Smooth muscle cell (in vitro differentiated cells): Measurements from ENCODE around the gene MAEA. TPM values are rescaled to one million over a fixed set of nuclear protein-coding genes. Genes with fewer than 3 reads are reported as not detected.

Source experiments
- DNase-seq: peaks from one replicate; lab custom pipeline; 2025; ENCODE audit not compliant: unreplicated experiment; lab: John Stamatoyannopoulos, UW
- H2AFZ ChIP-seq: fragments of 200-600 bp; sonication (generic); 2 replicates; pipeline ENCODE4 v1.6.0; 2016; ENCODE audit warnings: antibody characterized with exemption, low read depth, mild to moderate bottlenecking
- H3F3A ChIP-seq: fragments of 200-600 bp; sonication (generic); 2 replicates; pipeline ENCODE4 v1.6.0; 2017; ENCODE audit warnings: antibody characterized with exemption, low read depth
- H3K27ac ChIP-seq: fragments of 200-600 bp; sonication (generic); 2 replicates; pipeline ENCODE4 v1.5.1; 2016; ENCODE audit warnings: low read depth, mild to moderate bottlenecking
- H3K27me3 ChIP-seq: fragments of 200-600 bp; sonication (generic); 2 replicates; pipeline ENCODE4 v1.6.1; 2016; ENCODE audit warnings: low read depth, mild to moderate bottlenecking
- H3K36me3 ChIP-seq: fragments of 200-600 bp; sonication (generic); 2 replicates; pipeline ENCODE4 v1.5.1; 2016; ENCODE audit warnings: low read depth
- H3K4me1 ChIP-seq: fragments of 200-600 bp; sonication (generic); 2 replicates; pipeline ENCODE4 v1.5.1; 2016; ENCODE audit warnings: low read depth
- H3K4me2 ChIP-seq: fragments of 200-600 bp; sonication (generic); 2 replicates; pipeline ENCODE4 v1.6.0; 2016; ENCODE audit warnings: mild to moderate bottlenecking
- H3K4me3 ChIP-seq: fragments of 200-600 bp; sonication (generic); 2 replicates; pipeline ENCODE4 v1.5.1; 2016; ENCODE audit warnings: mild to moderate bottlenecking
- H3K79me2 ChIP-seq: fragments of 200-600 bp; sonication (generic); 2 replicates; pipeline ENCODE4 v1.6.0; 2016; ENCODE audit warnings: low read depth, mild to moderate bottlenecking
- H3K9ac ChIP-seq: fragments of 200-600 bp; sonication (generic); 2 replicates; pipeline ENCODE4 v1.6.0; 2016; ENCODE audit warnings: low read depth
- H3K9me3 ChIP-seq: fragments of 200-600 bp; sonication (generic); replicated peaks from 2 replicates; pipeline ENCODE4 v1.5.1; 2016; ENCODE audit warnings: low read depth
- H4K20me1 ChIP-seq: fragments of 200-600 bp; sonication (generic); 2 replicates; pipeline ENCODE4 v1.6.0; 2016; ENCODE audit warnings: low read depth
- WGBS: methylation state at CpG from one replicate; pipeline ENCODE4 v1.1.7; 2016; ENCODE audit warnings: low lambda C conversion rate; 5-methylcytosine and 5-hydroxymethylcytosine counted together
- polyA plus RNA-seq: library from polyadenylated mRNA; unstranded; fragments of >200 nt; fragmentation: Nextera tagmentation; extraction: Ambion mirVana; gene quantifications from 2 replicates; pipeline ENCODE4 v1.2.1, GENCODE V29; 2016
- total RNA-seq: library from RNA; depleted of rRNA; stranded (reverse); fragments of >200 nt; gene quantifications from 2 replicates; pipeline ENCODE4 v1.2.3, GENCODE V29; 2014
- TF ChIP-seq, protein P1 (sequence below): fragments of 200-600 bp; sonication (generic); IDR thresholded peaks from 2 replicates; pipeline ENCODE4 v1.5.1; 2017; ENCODE audit warnings: borderline replicate concordance, mild to moderate bottlenecking, antibody characterized with exemption; ENCODE audit not compliant: insufficient read depth, poor library complexity, severe bottlenecking

Gene MAEA
- total and polyA plus RNA-seq, 2 experiments from 2014 or later = 48.0 to 48.2 TPM

DNA sequence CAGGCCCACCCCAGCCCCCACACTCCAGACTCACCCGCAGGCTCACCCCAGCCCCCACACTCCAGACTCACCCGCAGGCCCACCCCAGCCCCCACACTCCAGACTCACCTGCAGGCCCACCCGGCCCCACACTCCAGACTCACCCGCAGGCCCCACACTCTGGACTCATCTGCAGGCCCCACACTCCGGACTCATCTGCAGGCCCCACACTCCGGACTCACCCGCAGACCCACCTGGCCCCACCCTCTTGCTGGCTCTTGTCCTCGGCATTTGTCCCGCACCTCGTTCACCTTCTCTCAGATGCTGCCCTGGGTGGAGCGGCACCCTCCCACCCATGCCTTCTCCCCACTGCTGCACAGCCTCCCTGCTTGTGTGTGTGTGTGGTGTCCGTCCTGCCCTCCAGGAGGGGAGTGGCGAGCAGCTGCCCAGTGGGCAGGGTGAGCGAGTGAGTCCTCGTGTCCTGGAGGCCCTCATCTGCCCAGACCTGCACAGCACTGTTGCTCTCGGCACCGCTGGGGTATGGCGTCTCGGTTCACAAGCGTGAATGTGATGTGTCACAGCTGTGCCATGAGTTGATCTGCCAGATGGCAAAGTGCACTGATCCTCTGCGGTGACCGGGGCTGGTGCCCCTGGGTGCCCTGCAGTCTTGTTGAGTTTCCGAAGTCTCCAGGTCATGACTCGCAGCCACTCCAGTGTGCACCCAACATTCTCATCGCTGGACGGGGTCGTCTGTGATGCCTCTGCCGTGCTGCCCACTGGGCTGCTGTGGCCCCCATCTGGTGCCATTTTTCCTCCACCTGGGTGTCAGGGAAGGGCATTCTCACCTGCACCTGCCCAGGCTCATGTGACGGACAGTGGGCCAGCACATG, 27.7 kb downstream of the MAEA start:
- H3K4me2 ChIP-seq = no peak overlapping the region
- no peak overlapping the region for H3K9ac ChIP-seq
- whole genome bisulfite sequencing = 97% methylated on average over 28 of the region's 29 CpGs
- no peak overlapping the region for H3K27ac ChIP-seq
- no peaks in the 10 kb centered on the region for H3K4me1 ChIP-seq
- no peak overlapping the region for H2AFZ ChIP-seq
- peaks cover 53% of the 10 kb centered on the region for H4K20me1 ChIP-seq
- H3K27me3 ChIP-seq = no peaks in the 10 kb centered on the region
- no peaks in the 10 kb centered on the region for H3F3A ChIP-seq
- TF ChIP-seq, protein P1, sequence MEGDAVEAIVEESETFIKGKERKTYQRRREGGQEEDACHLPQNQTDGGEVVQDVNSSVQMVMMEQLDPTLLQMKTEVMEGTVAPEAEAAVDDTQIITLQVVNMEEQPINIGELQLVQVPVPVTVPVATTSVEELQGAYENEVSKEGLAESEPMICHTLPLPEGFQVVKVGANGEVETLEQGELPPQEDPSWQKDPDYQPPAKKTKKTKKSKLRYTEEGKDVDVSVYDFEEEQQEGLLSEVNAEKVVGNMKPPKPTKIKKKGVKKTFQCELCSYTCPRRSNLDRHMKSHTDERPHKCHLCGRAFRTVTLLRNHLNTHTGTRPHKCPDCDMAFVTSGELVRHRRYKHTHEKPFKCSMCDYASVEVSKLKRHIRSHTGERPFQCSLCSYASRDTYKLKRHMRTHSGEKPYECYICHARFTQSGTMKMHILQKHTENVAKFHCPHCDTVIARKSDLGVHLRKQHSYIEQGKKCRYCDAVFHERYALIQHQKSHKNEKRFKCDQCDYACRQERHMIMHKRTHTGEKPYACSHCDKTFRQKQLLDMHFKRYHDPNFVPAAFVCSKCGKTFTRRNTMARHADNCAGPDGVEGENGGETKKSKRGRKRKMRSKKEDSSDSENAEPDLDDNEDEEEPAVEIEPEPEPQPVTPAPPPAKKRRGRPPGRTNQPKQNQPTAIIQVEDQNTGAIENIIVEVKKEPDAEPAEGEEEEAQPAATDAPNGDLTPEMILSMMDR = no peak
- H3K4me3 ChIP-seq = no peak overlapping the region
- no peaks in the 10 kb centered on the region for H3K36me3 ChIP-seq
- no peaks in the 10 kb centered on the region for H3K9me3 ChIP-seq
- DNase-seq = no peak
- peaks cover 24% of the 10 kb centered on the region for H3K79me2 ChIP-seq

GRCh38 chr4:1318046-1318375, 28.3 kb downstream of the MAEA start:
- Histone ChIP-seq H2AFZ (no peak overlapping the region), H3K4me2 (no peak overlapping the region), H4K20me1 (peaks cover 50% of the 10 kb centered on the region), H3F3A (no peaks in the 10 kb centered on the region), H3K4me1 (no peaks in the 10 kb centered on the region), H3K36me3 (no peaks in the 10 kb centered on the region), H3K27me3 (no peaks in the 10 kb centered on the region), H3K9me3 (no peaks in the 10 kb centered on the region), H3K9ac (no peak overlapping the region), H3K27ac (no peak overlapping the region), H3K4me3 (no peak overlapping the region), H3K79me2 (peaks cover 18% of the 10 kb centered on the region)
- TF ChIP-seq, protein P1 = no peak
- DNase-seq = no peak
- 97% methylated on average over 11 of the region's 13 CpGs for WGBS

GRCh38 chr4:1318488-1319213, 29.0 kb downstream of the MAEA start:
- H3K4me3 ChIP-seq = no peak overlapping the region
- H3K4me1 ChIP-seq = no peaks in the 10 kb centered on the region
- no peak overlapping the region for H2AFZ ChIP-seq
- TF ChIP-seq, protein P1 = peak; percentile 38
- H3K9ac ChIP-seq = no peak overlapping the region
- peaks cover 11% of the 10 kb centered on the region for H3K79me2 ChIP-seq
- WGBS = 94% methylated on average over 18 of the region's 18 CpGs
- H3F3A ChIP-seq = peaks cover 4% of the 10 kb centered on the region
- H3K36me3 ChIP-seq = no peaks in the 10 kb centered on the region
- DNase-seq = no peak
- H3K27me3 ChIP-seq = no peaks in the 10 kb centered on the region
- no peaks in the 10 kb centered on the region for H3K9me3 ChIP-seq
- H3K27ac ChIP-seq = no peak overlapping the region
- no peak overlapping the region for H3K4me2 ChIP-seq
- H4K20me1 ChIP-seq = peaks cover 52% of the 10 kb centered on the region
